Measurements from ENCODE around the gene CFAP90. TPM values are rescaled to one million over a fixed set of nuclear protein-coding genes. Genes with fewer than 3 reads are reported as not detected.

The CFAP90 gene, protein sequence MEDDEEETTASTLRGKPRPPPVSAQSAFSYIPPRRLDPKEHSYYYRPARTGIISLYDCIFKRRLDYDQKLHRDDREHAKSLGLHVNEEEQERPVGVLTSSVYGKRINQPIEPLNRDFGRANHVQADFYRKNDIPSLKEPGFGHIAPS
- not detected in 2 replicates for total RNA-seq

DNA sequence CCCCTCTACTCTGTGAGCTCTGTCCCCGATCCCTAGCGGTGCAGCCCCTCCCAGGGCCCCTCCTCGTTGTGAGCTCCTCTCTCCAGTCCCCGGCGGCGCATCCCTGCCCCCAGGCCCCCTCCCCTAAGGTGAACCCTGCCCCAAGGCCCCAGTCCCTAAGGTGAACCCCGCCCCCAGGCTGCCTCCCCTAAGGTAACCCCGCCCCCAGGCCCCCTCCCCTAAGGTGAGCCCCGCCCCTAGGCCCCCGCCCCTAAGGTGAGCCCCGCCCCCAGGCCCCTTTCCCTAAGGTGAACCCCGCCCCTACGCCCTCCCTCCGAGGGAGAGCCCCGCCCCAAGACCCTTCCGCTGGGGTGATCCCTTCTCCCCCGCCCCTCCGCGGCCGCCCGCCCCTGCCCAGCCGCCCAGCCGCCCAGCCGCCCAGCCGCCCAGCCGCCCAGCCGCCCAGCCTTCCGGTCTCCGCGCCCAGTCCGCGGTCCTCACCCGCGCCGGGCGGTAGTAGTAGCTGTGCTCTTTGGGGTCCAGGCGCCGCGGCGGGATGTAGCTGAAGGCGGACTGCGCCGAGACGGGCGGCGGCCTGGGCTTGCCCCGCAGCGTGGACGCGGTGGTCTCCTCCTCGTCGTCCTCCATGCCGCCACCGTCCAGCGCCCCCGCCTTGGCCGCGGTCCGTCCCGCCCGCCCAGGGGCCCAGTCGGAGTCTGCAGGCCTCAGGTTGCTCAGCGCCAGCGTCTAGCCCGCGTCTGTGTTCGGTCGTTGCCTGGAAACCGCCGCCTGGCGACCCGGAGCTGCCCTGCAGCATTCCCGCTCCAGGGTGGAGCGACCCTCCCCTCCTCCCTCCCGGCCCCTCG, at the start of gene CFAP90:
Gene CFAP90, minus strand, starts transcription at position 739 of the 845 bp plus-strand sequence. Its CDS starts 112 bp downstream, at position 627.

DNA sequence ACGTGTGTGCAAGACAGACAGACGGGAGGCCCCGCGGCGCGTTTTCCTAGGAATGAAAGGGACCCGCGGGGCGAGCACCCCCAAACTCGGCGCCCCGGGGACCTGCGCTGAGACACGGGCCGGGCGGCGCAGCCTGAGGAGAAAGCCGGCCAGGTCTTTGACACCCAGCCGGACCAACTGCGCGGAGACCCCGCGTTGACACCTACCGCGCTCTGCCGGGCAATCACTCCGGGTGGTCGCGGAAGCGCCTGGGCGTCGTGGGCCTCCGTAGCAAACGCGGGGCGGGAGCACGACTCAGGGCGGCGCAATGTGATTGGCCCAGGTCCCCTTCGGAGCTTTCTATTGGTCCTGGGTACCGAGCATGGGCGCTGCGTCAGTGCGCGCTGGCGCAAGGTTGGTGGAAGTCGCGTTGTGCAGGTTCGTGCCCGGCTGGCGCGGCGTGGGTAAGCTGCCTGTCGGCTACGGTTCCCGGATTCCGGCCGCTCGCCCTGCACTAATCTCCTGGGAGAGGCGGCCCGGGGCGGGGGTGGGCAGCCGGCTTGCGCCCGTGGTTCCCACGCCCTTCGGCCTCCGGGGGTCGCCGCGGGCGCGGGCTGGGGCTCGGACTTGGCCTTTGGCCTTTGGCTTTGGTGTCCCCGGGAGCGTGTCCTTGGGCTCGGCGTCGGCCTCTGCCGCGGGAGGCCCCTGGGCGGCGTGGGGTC, 18.0 kb upstream of the CFAP90 start, which contains the start of the genes FASTKD3 and MTRR:
Gene FASTKD3, minus strand, starts transcription at position 259 of the 701 bp plus-strand sequence. CDS start 948 bp downstream, outside the sequence.
Gene MTRR, plus strand, starts transcription at position 376 of the 701 bp plus-strand sequence. CDS start 1,647 bp downstream, outside the sequence.

Other genes starting within 250 kb of the CFAP90 start
- gene FASTKD3, start 17.9 kb upstream of the CFAP90 start, total RNA-seq = 5.9 and 7.1 TPM in 2 replicates
- 18.6 and 27.0 TPM in 2 replicates for gene MTRR, start 18.0 kb upstream of the CFAP90 start, total RNA-seq

Data from smooth muscle cell of the pulmonary artery (primary cell).